BE2C (cell line): ENCODE data around the gene AP5Z1.

Experiments used
- DNase-seq: peaks from one replicate; pipeline ENCODE4 v3.0.0-alpha.2; 2020
- H3K27me3 ChIP-seq: fragments of 250-450 bp; sonication (Bioruptor Pico); 2 replicates; pipeline ENCODE4 v1.5.1; 2020; ENCODE audit warnings: mild to moderate bottlenecking
- H3K36me3 ChIP-seq: fragments of 250-450 bp; sonication (Bioruptor Pico); 2 replicates; pipeline ENCODE4 v1.5.1; 2020; ENCODE audit warnings: mild to moderate bottlenecking
- H3K4me1 ChIP-seq: fragments of 250-450 bp; sonication (Bioruptor Pico); 2 replicates; pipeline ENCODE4 v1.5.1; 2020
- H3K4me3 ChIP-seq: 2 replicates; pipeline ENCODE4 v1.5.1; 2011; ENCODE audit warnings: low read depth, low read length
- H3K9me3 ChIP-seq: fragments of 250-450 bp; sonication (Bioruptor Pico); 2 replicates; pipeline ENCODE4 v1.5.1; 2020
- CTCF ChIP-seq: IDR thresholded peaks from 2 replicates; pipeline ENCODE4 v1.5.1; 2012; ENCODE audit warnings: mild to moderate bottlenecking, low read depth, low read length

Gene AP5Z1

GRCh38 chr7:4744391-4745264 is 30.8 kb upstream of the AP5Z1 start:
- Histone ChIP-seq H3K4me1 (peaks cover 7% of the 10 kb centered on the region), H3K4me3 (peak overlapping the region; percentile 15; the same call in 1 of the 2 replicates), H3K9me3 (no peaks in the 10 kb centered on the region), H3K36me3 (peaks cover 53% of the 10 kb centered on the region), H3K27me3 (no peaks in the 10 kb centered on the region)
- TF ChIP-seq CTCF = no peak
- peak; percentile 98 for DNase-seq

- peaks cover 56% of the 10 kb centered on the region for H3K36me3 ChIP-seq
- H3K27me3 ChIP-seq = no peaks in the 10 kb centered on the region
- no peaks in the 10 kb centered on the region for H3K9me3 ChIP-seq
- DNase-seq = no peak
- TF ChIP-seq CTCF = no peak
- H3K4me3 ChIP-seq = no peak overlapping the region; the same call in 1 of the 2 replicates
- H3K4me1 ChIP-seq = peaks cover 6% of the 10 kb centered on the region
Measured at GRCh38 chr7:4745265-4745919, 30.0 kb upstream of the AP5Z1 start.

- peaks cover 55% of the 10 kb centered on the region for H3K36me3 ChIP-seq
- H3K4me1 ChIP-seq = peaks cover 6% of the 10 kb centered on the region
- H3K4me3 ChIP-seq = no peak overlapping the region
- TF ChIP-seq CTCF = no peak
- no peaks in the 10 kb centered on the region for H3K27me3 ChIP-seq
- no peak for DNase-seq
- no peaks in the 10 kb centered on the region for H3K9me3 ChIP-seq
Measured at GRCh38 chr7:4745971-4746919, 29.2 kb upstream of the AP5Z1 start.

DNA sequence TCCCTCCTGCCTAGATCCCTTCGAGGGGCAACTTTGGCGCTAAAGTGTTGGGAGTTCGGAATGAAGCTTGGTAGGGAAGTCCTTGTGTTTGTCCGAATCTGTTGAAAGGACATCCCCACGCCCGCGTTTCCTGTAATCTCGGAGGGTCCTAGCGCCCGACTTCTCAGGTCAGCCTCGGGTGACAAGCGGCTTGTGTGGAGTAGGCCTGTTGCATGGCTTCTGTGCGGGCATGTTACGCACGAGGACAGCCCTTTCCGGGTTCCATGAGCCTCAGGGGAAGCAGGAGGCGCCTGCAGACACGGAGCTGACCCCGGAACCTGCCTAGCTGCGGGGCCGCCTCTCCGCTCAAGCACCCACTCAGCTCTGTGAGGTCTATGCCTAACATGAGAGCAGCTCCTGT is 28.4 kb upstream of the AP5Z1 start:
- H3K9me3 ChIP-seq = no peaks in the 10 kb centered on the region
- no peak overlapping the region for H3K4me3 ChIP-seq
- no peak for DNase-seq
- H3K4me1 ChIP-seq = peaks cover 6% of the 10 kb centered on the region
- H3K27me3 ChIP-seq = no peaks in the 10 kb centered on the region
- peaks cover 47% of the 10 kb centered on the region for H3K36me3 ChIP-seq
- TF ChIP-seq CTCF = no peak

GRCh38 chr7:4747746-4748145 is 27.7 kb upstream of the AP5Z1 start:
- no peak overlapping the region for H3K4me3 ChIP-seq
- no peak for TF ChIP-seq CTCF
- peaks cover 40% of the 10 kb centered on the region for H3K36me3 ChIP-seq
- DNase-seq = no peak
- no peaks in the 10 kb centered on the region for H3K9me3 ChIP-seq
- H3K27me3 ChIP-seq = no peaks in the 10 kb centered on the region
- H3K4me1 ChIP-seq = peaks cover 6% of the 10 kb centered on the region
